ENCODE results near the gene MAP3K8. TPM values are rescaled to one million over a fixed set of nuclear protein-coding genes. Genes with fewer than 3 reads are reported as not detected.

Gene MAP3K8
- total and polyA plus RNA-seq, 3 donors from 2014 or later, result 3.1 to 10.4 (median 5.2) TPM

GRCh38 chr10:30436671-30437030 is 2.7 kb downstream of the MAP3K8 start:
- H3K4me3 ChIP-seq, result no peak overlapping the region
- H3K4me1 ChIP-seq, result peaks cover 4% of the 10 kb centered on the region
- WGBS, 2 donors, result 50% methylated on average over 3 of the region's 3 CpGs
- intact Hi-C loops (cut with DNase I; ENCODE audit: low total_unique reads), result no loop called here
- no peaks in the 10 kb centered on the region for H3K9me3 ChIP-seq
- H3K36me3 ChIP-seq (ENCODE audit: low read depth, missing control alignments), result no peaks in the 10 kb centered on the region
- TF ChIP-seq POLR2A (IDR thresholded peaks at IDR 0.05), result no peak
- TF ChIP-seq, protein P1, sequence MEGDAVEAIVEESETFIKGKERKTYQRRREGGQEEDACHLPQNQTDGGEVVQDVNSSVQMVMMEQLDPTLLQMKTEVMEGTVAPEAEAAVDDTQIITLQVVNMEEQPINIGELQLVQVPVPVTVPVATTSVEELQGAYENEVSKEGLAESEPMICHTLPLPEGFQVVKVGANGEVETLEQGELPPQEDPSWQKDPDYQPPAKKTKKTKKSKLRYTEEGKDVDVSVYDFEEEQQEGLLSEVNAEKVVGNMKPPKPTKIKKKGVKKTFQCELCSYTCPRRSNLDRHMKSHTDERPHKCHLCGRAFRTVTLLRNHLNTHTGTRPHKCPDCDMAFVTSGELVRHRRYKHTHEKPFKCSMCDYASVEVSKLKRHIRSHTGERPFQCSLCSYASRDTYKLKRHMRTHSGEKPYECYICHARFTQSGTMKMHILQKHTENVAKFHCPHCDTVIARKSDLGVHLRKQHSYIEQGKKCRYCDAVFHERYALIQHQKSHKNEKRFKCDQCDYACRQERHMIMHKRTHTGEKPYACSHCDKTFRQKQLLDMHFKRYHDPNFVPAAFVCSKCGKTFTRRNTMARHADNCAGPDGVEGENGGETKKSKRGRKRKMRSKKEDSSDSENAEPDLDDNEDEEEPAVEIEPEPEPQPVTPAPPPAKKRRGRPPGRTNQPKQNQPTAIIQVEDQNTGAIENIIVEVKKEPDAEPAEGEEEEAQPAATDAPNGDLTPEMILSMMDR (IDR thresholded peaks at IDR 0.05), result no peak
- DNase-seq, result no peak
- peak overlapping the region in 1 of 2 donors; percentile 98 for H3K27ac ChIP-seq
- no peaks in the 10 kb centered on the region for H3K27me3 ChIP-seq

DNA sequence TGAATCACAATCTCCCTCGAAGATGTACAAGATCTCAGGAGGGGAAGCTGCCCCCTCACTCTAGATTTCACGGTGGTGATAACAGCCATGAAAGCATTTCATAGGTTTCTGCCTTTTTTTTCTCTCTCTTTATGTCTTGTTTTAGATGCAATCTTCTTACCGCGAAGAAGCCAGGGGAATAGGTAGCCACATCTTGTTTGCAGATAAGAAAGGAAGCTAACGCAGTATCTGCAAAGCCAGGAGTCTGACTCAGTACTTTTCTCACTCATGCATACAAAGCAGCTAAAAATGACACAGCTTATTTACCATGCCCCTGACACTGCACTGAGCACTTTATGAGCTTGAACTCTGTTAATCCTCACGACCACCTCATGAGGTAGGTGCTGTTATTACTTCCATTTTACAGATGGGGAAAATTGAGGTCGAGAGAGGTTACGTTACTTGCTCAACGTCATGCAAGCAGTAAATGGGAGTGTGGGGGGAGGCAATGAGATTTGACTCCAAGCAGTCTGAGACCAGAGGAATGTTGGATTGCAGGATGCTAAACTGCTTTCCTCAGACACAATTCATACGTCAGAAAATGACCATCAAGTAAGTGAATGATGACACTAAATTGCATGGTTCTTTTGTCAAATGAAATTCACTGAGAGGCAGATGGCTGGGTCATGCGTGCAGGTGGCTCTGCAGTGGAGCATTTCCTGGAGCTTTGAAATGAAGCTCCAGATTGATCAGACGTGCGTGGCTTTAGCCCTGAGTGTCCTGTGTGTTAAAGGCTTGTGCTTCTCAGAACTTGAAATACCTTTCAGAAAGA is 3.3 kb downstream of the MAP3K8 start:
- H3K27ac ChIP-seq, result peak overlapping the region in 1 of 2 donors; percentile 98
- H3K4me1 ChIP-seq, result peaks cover 4% of the 10 kb centered on the region
- TF ChIP-seq, protein P1 (IDR thresholded peaks at IDR 0.05), result no peak
- no peak for TF ChIP-seq POLR2A (IDR thresholded peaks at IDR 0.05)
- H3K27me3 ChIP-seq, result no peaks in the 10 kb centered on the region
- intact Hi-C loops (cut with DNase I; ENCODE audit: low total_unique reads), result no loop called here
- no peaks in the 10 kb centered on the region for H3K9me3 ChIP-seq
- no peaks in the 10 kb centered on the region for H3K36me3 ChIP-seq (ENCODE audit: low read depth, missing control alignments)
- DNase-seq, result no peak
- WGBS, 2 donors, result 48 to 51% methylated on average over 13 of the region's 13 CpGs
- no peak overlapping the region for H3K4me3 ChIP-seq

DNA sequence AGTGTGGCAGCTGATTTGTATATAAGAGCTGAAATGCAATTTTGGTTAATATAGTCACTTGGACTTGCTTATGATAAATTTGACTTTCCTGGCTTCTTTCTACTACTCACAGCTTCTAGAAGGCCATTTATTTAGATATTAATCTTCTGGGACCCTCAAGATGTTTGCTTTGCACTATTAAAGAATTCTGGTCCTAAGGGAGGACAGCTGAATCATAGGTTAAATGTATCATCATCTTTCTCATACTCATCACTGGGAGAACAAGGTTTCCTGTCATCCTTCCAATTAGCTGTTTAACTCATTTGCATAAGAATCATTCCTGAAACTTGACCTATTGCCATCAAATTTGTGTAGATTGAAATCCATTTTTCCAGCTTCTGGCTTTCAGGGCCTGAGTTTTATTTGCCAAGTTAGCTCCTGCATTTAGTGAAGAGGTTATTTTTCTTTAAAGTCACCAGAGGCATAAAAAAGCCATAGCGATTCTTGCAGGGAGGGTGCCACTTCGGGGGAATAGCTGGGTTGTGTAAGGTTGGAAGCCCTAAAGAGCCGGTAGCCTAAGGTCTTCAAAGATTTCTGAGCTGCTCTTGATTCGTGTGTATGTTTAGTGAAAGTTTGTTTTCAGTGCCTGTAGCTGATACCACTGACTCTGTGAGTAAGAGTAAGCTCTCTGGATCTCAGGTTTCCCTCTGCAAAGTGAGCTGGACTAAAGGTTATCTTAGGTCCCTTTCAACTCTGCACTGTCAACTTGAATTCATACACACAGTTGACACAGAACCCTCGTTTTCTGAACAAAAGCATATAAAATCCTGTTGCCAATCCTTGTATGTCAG is 4.3 kb downstream of the MAP3K8 start:
- peaks cover 4% of the 10 kb centered on the region for H3K4me1 ChIP-seq
- no peak overlapping the region for H3K27ac ChIP-seq
- no peaks in the 10 kb centered on the region for H3K9me3 ChIP-seq
- DNase-seq, result no peak
- no peaks in the 10 kb centered on the region for H3K36me3 ChIP-seq (ENCODE audit: low read depth, missing control alignments)
- WGBS, 2 donors, result 57 to 71% methylated on average over 5 of the region's 5 CpGs
- H3K4me3 ChIP-seq, result no peak overlapping the region
- intact Hi-C loops (cut with DNase I; ENCODE audit: low total_unique reads), result no loop called here
- H3K27me3 ChIP-seq, result no peaks in the 10 kb centered on the region
- TF ChIP-seq, protein P1 (IDR thresholded peaks at IDR 0.05), result no peak
- TF ChIP-seq POLR2A (IDR thresholded peaks at IDR 0.05), result no peak

DNA sequence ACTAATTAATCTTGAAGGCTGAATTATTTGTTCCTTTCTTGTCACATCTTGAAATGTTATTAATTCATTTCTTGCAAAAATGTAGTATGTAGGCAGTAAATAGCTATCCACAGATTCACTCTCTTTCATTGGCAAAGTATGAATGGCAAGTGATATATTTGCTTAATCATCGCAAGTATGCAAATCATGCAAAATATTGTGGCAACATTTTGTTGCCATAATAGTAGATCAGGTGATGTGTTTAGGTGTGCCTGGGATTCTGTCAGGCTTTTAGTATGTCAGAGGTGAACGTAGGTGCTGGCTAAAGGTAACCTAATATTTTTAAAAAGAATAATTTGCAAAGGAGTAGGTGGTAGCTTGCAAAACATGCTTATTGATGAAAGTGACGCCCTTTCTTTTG is 5.9 kb downstream of the MAP3K8 start:
- DNase-seq, result no peak
- no peak overlapping the region for H3K27ac ChIP-seq
- H3K9me3 ChIP-seq, result no peaks in the 10 kb centered on the region
- H3K4me3 ChIP-seq, result no peak overlapping the region
- intact Hi-C loops (cut with DNase I; ENCODE audit: low total_unique reads), result no loop called here
- peaks cover 4% of the 10 kb centered on the region for H3K4me1 ChIP-seq
- no peaks in the 10 kb centered on the region for H3K27me3 ChIP-seq
- 96 to 97% methylated on average over 3 of the region's 3 CpGs for WGBS, 2 donors
- no peaks in the 10 kb centered on the region for H3K36me3 ChIP-seq (ENCODE audit: low read depth, missing control alignments)
- no peak for TF ChIP-seq POLR2A (IDR thresholded peaks at IDR 0.05)
- TF ChIP-seq, protein P1 (IDR thresholded peaks at IDR 0.05), result no peak

All from testis (tissue), 3 donors.